ENCODE measurements around the gene SWT1. TPM values are rescaled to one million over a fixed set of nuclear protein-coding genes. Genes with fewer than 3 reads are reported as not detected.
"Not testable (repeated sequence)": the region's sequence is repeated elsewhere in the genome, so short reads cannot be mapped to it uniquely, and the experiment has no call there.

Gene SWT1
- total RNA-seq, 1 donor = 6.9 TPM

DNA sequence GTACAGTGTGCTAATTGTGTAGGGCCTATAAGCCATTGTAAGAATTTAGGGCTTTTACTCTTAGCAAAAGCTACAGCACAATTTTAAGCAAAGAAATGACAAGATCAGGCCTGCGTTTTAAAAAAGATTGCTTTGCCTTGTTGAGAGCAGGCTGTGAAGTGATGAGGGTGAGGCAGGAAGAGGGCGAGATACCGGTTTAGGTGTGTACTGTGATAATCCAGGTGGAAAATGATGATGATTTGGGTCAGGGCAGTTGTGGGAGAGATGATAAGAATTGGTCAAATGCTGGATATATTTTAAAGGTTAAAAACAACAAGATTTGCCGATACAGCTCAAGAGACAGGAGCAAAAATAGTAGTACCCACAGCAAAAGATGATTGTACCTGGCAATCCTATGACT lies 72.0 kb downstream of the SWT1 start:
- H3K4me1 ChIP-seq (ENCODE audit: insufficient read depth, low read length) = no peaks in the 10 kb centered on the region
- H3K4me3 ChIP-seq (ENCODE audit: insufficient read depth, low read length) = no peak overlapping the region
- H3K27me3 ChIP-seq (ENCODE audit: insufficient read depth, low read length) = no peaks in the 10 kb centered on the region
- H3K79me2 ChIP-seq (ENCODE audit: insufficient read depth, low read length) = no peaks in the 10 kb centered on the region
- DNase-seq (ENCODE audit: insufficient read length, low spot score, missing footprints) = no peak
- no peaks in the 10 kb centered on the region for H3K9me3 ChIP-seq (ENCODE audit: low read depth, low read length)
- H4K20me1 ChIP-seq (ENCODE audit: insufficient read depth, low read length) = no peaks in the 10 kb centered on the region
- H3K27ac ChIP-seq (ENCODE audit: low read depth, low read length) = no peak overlapping the region
- H3K4me2 ChIP-seq (ENCODE audit: insufficient read depth, low read length) = no peak overlapping the region
- TF ChIP-seq, protein P1, sequence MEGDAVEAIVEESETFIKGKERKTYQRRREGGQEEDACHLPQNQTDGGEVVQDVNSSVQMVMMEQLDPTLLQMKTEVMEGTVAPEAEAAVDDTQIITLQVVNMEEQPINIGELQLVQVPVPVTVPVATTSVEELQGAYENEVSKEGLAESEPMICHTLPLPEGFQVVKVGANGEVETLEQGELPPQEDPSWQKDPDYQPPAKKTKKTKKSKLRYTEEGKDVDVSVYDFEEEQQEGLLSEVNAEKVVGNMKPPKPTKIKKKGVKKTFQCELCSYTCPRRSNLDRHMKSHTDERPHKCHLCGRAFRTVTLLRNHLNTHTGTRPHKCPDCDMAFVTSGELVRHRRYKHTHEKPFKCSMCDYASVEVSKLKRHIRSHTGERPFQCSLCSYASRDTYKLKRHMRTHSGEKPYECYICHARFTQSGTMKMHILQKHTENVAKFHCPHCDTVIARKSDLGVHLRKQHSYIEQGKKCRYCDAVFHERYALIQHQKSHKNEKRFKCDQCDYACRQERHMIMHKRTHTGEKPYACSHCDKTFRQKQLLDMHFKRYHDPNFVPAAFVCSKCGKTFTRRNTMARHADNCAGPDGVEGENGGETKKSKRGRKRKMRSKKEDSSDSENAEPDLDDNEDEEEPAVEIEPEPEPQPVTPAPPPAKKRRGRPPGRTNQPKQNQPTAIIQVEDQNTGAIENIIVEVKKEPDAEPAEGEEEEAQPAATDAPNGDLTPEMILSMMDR (IDR thresholded peaks at IDR 0.05; ENCODE audit: extremely low read depth, low read depth, low read length) = no peak
- H3K36me3 ChIP-seq (ENCODE audit: insufficient read depth, low read length) = no peaks in the 10 kb centered on the region
- no peak overlapping the region for H2AFZ ChIP-seq (ENCODE audit: low read length)

DNA sequence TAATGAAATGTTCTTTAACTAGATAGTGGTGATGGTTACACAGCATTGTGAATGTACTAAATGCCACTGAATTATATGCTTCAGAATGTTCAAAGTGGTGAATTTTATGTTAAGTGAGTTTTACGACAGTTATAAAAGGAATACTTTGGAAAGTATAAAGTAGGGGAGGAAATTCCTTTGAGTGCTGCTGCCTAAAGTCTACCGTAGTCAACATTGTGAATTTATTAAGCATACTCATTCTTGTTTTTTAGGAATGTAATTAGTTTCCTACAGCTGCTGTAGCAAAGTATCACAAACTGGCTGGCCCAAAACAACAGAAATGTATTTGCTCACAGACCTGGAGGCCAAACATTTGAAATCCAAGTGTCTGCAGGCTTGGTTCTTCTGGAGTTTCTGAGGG lies 73.0 kb downstream of the SWT1 start:
- no peaks in the 10 kb centered on the region for H3K4me1 ChIP-seq (ENCODE audit: insufficient read depth, low read length)
- H3K27me3 ChIP-seq (ENCODE audit: insufficient read depth, low read length) = no peaks in the 10 kb centered on the region
- H3K36me3 ChIP-seq (ENCODE audit: insufficient read depth, low read length) = no peaks in the 10 kb centered on the region
- H3K4me3 ChIP-seq (ENCODE audit: insufficient read depth, low read length) = no peak overlapping the region
- H4K20me1 ChIP-seq (ENCODE audit: insufficient read depth, low read length) = no peaks in the 10 kb centered on the region
- peak overlapping the region; percentile 6 for H2AFZ ChIP-seq (ENCODE audit: low read length)
- H3K9me3 ChIP-seq (ENCODE audit: low read depth, low read length) = no peaks in the 10 kb centered on the region
- TF ChIP-seq, protein P1 (IDR thresholded peaks at IDR 0.05; ENCODE audit: extremely low read depth, low read depth, low read length) = no peak
- H3K79me2 ChIP-seq (ENCODE audit: insufficient read depth, low read length) = no peaks in the 10 kb centered on the region
- DNase-seq (ENCODE audit: insufficient read length, low spot score, missing footprints) = no peak
- no peak overlapping the region for H3K27ac ChIP-seq (ENCODE audit: low read depth, low read length)
- H3K4me2 ChIP-seq (ENCODE audit: insufficient read depth, low read length) = no peak overlapping the region

DNA sequence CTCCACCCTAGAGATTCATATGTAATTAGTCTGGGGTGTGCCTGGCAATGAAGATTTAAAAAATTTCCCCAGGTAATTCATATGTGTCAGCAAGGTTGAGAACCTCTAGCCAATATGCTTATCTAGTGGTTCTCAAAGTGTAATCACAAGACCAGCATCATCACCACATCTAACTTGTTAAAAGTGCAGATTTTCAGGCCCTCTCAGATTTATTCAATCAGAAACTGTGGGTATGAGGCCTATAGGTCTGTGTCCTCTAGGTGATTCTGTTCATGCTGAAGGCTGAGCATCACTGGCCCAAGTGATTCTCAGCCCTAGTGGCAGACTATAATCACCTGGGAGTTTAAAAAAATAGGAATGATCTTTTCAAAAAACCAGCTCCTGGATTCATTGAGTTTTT lies 75.9 kb downstream of the SWT1 start:
- TF ChIP-seq, protein P1 (IDR thresholded peaks at IDR 0.05; ENCODE audit: extremely low read depth, low read depth, low read length) = no peak
- H4K20me1 ChIP-seq (ENCODE audit: insufficient read depth, low read length) = no peaks in the 10 kb centered on the region
- H2AFZ ChIP-seq (ENCODE audit: low read length) = no peak overlapping the region
- no peak overlapping the region for H3K27ac ChIP-seq (ENCODE audit: low read depth, low read length)
- DNase-seq (ENCODE audit: insufficient read length, low spot score, missing footprints) = no peak
- no peaks in the 10 kb centered on the region for H3K27me3 ChIP-seq (ENCODE audit: insufficient read depth, low read length)
- no peaks in the 10 kb centered on the region for H3K36me3 ChIP-seq (ENCODE audit: insufficient read depth, low read length)
- no peaks in the 10 kb centered on the region for H3K9me3 ChIP-seq (ENCODE audit: low read depth, low read length)
- no peaks in the 10 kb centered on the region for H3K4me1 ChIP-seq (ENCODE audit: insufficient read depth, low read length)
- no peak overlapping the region for H3K4me2 ChIP-seq (ENCODE audit: insufficient read depth, low read length)
- H3K4me3 ChIP-seq (ENCODE audit: insufficient read depth, low read length) = no peak overlapping the region
- no peaks in the 10 kb centered on the region for H3K79me2 ChIP-seq (ENCODE audit: insufficient read depth, low read length)

DNA sequence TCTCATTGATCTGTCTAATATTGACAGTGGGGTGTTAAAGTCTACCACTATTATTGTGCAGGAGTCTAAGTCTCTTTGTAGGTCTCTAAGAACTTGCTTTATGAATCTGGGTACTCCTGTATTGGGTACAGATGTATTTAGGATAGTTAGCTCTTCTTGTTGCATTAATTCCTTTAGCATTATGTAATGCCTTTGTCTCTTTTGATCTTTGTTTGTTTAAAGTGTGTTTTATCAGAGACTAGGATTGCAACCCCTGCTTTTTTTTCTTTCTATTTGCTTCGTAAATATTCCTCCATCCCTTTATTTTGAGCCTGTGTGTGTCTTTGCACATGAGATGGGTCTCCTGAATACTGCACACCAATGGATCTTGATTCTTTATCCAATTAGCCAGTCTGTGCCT lies 77.2 kb downstream of the SWT1 start:
- H2AFZ ChIP-seq (ENCODE audit: low read length); H4K20me1 ChIP-seq (ENCODE audit: insufficient read depth, low read length); H3K9me3 ChIP-seq (ENCODE audit: low read depth, low read length): not testable (repeated sequence)

DNA sequence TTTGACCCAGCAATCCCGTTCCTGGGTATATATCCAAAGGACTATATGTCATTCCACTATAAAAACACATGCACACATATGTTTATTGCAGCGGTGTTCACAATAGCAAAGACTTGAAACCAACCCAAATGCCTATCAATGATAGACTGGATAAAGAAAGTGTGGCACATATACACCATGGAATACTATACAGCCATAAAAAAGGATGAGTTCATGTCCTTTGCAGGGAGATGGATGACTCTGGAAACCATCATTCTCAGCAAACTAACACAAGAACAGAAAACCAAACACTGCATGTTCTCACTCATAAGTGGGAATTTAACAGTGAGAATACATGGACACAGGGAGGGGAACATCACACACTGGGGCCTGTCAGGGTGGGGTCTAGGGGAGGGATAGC lies 80.2 kb downstream of the SWT1 start:
- not testable (repeated sequence) for H3K79me2 ChIP-seq (ENCODE audit: insufficient read depth, low read length); H3K4me1 ChIP-seq (ENCODE audit: insufficient read depth, low read length); H2AFZ ChIP-seq (ENCODE audit: low read length); DNase-seq (ENCODE audit: insufficient read length, low spot score, missing footprints); H3K4me2 ChIP-seq (ENCODE audit: insufficient read depth, low read length); H3K27me3 ChIP-seq (ENCODE audit: insufficient read depth, low read length); H3K9me3 ChIP-seq (ENCODE audit: low read depth, low read length); H3K4me3 ChIP-seq (ENCODE audit: insufficient read depth, low read length); H3K27ac ChIP-seq (ENCODE audit: low read depth, low read length); H3K36me3 ChIP-seq (ENCODE audit: insufficient read depth, low read length); H4K20me1 ChIP-seq (ENCODE audit: insufficient read depth, low read length)

More for the DNA sequence above, 77.2 kb downstream of the SWT1 start:
- DNase-seq (ENCODE audit: insufficient read length, low spot score, missing footprints); H3K27ac ChIP-seq (ENCODE audit: low read depth, low read length); H3K79me2 ChIP-seq (ENCODE audit: insufficient read depth, low read length); H3K4me1 ChIP-seq (ENCODE audit: insufficient read depth, low read length); H3K27me3 ChIP-seq (ENCODE audit: insufficient read depth, low read length); H3K36me3 ChIP-seq (ENCODE audit: insufficient read depth, low read length); H3K4me3 ChIP-seq (ENCODE audit: insufficient read depth, low read length); H3K4me2 ChIP-seq (ENCODE audit: insufficient read depth, low read length): not testable (repeated sequence)
